ENCODE results near the gene CDH5. TPM values are rescaled to one million over a fixed set of nuclear protein-coding genes. Genes with fewer than 3 reads are reported as not detected.

The CDH5 gene
- total and polyA plus RNA-seq, 2 of the 4 experiments (the other 2 are of a cell fraction): not detected

- Histone ChIP-seq H3K4ac (ENCODE audit: low read depth, low read length) (no peak overlapping the region), H3K18ac (ENCODE audit: low read depth, low read length) (no peak overlapping the region), H4K91ac (ENCODE audit: insufficient read depth, low read depth, low read length) (no peak overlapping the region), H2BK15ac (ENCODE audit: low read depth, low read length) (no peak overlapping the region), H3K4me3 (ENCODE audit: insufficient read depth, low read depth, low read length) (no peak overlapping the region), H3K4me2 (ENCODE audit: low read depth, low read length) (no peak overlapping the region), H4K5ac (ENCODE audit: low read depth, low read length) (no peak overlapping the region), H2AK9ac (replicated peaks; ENCODE audit: low read depth, low read length, poor library complexity) (no peak overlapping the region), H3K27ac (ENCODE audit: insufficient read depth, low read length) (no peak overlapping the region), H3K56ac (ENCODE audit: extremely low read depth, insufficient read depth, low read length) (no peak overlapping the region), H2BK120ac (ENCODE audit: low read depth, low read length) (no peak overlapping the region), H2AFZ (replicated peaks; ENCODE audit: low read length, poor library complexity) (no peak overlapping the region), H3K23ac (ENCODE audit: low read depth, low read length) (no peak overlapping the region), H4K20me1 (ENCODE audit: insufficient read depth, low read length) (no peaks in the 10 kb centered on the region), H2BK20ac (ENCODE audit: low read depth, low read length) (no peak overlapping the region), H2AK5ac (ENCODE audit: low read depth, low read length) (0 out of 2 replicates have a peak overlapping the region, but pooled peaks have one; percentile 56), H3K79me1 (ENCODE audit: low read depth in 1 of 2, low read length in 2 of 2) (no peaks in the 10 kb centered on the region), H2BK5ac (ENCODE audit: low read depth, low read length, poor library complexity, severe bottlenecking) (no peak overlapping the region), H3K27me3 (ENCODE audit: control insufficient read depth, insufficient read depth, low read length) (peaks cover 8% of the 10 kb centered on the region; the same call in 1 of the 2 replicates), H3K36me3 (ENCODE audit: control insufficient read depth, insufficient read depth, low read length) (no peaks in the 10 kb centered on the region), H3K9me1 (ENCODE audit: insufficient read depth, low read length) (peaks cover 5% of the 10 kb centered on the region), H3K9me3 (ENCODE audit: control insufficient read depth, insufficient read depth, low read length) (no peaks in the 10 kb centered on the region), H3K4me1 (ENCODE audit: control insufficient read depth, insufficient read depth, low read length) (peaks cover 10% of the 10 kb centered on the region), H4K8ac (ENCODE audit: low read depth in 2 of 2, low read length in 2 of 2) (no peak overlapping the region), H3K9ac (ENCODE audit: low read depth, low read length) (no peak overlapping the region), H3K14ac (replicated peaks; ENCODE audit: low read depth, low read length) (no peak overlapping the region)
- TF ChIP-seq NFE2L2 (IDR thresholded peaks at IDR 0.05; ENCODE audit: low read depth, low read length): no peak
- no peak for TF ChIP-seq POLR2A (IDR thresholded peaks at IDR 0.05; ENCODE audit: low read depth, low read length)
- TF ChIP-seq USF2 (IDR thresholded peaks at IDR 0.05; ENCODE audit: low read depth, low read length): no peak
- TF ChIP-seq FOS (IDR thresholded peaks at IDR 0.05; ENCODE audit: low read depth, low read length): no peak
- TF ChIP-seq RCOR1 (IDR thresholded peaks at IDR 0.05; ENCODE audit: insufficient replicate concordance, low read length): no peak
- TF ChIP-seq RFX5 (IDR thresholded peaks at IDR 0.05; ENCODE audit: low read depth, low read length): no peak
- TF ChIP-seq MXI1 (IDR thresholded peaks at IDR 0.05; ENCODE audit: borderline replicate concordance, low read depth, low read length): no peak
- TF ChIP-seq MAZ (IDR thresholded peaks at IDR 0.05; ENCODE audit: borderline replicate concordance, low read depth, low read length): no peak
- TF ChIP-seq ELK1 (IDR thresholded peaks at IDR 0.05; ENCODE audit: borderline replicate concordance, low read depth, low read length): no peak
- TF ChIP-seq RAD21 (IDR thresholded peaks at IDR 0.05; ENCODE audit: low read length): no peak
- TF ChIP-seq MAFK (IDR thresholded peaks at IDR 0.05; ENCODE audit: low read depth, low read length): no peak
- TF ChIP-seq, protein P1, sequence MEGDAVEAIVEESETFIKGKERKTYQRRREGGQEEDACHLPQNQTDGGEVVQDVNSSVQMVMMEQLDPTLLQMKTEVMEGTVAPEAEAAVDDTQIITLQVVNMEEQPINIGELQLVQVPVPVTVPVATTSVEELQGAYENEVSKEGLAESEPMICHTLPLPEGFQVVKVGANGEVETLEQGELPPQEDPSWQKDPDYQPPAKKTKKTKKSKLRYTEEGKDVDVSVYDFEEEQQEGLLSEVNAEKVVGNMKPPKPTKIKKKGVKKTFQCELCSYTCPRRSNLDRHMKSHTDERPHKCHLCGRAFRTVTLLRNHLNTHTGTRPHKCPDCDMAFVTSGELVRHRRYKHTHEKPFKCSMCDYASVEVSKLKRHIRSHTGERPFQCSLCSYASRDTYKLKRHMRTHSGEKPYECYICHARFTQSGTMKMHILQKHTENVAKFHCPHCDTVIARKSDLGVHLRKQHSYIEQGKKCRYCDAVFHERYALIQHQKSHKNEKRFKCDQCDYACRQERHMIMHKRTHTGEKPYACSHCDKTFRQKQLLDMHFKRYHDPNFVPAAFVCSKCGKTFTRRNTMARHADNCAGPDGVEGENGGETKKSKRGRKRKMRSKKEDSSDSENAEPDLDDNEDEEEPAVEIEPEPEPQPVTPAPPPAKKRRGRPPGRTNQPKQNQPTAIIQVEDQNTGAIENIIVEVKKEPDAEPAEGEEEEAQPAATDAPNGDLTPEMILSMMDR (conservative IDR thresholded peaks at IDR 0.05; ENCODE audit: low read depth, low read length): no peak
- TF ChIP-seq SMC3 (IDR thresholded peaks at IDR 0.05; ENCODE audit: low read depth, low read length): no peak
- no peak for TF ChIP-seq CHD1 (IDR thresholded peaks at IDR 0.05; ENCODE audit: low read depth, low read length)
- no peak for TF ChIP-seq CEBPB (IDR thresholded peaks at IDR 0.05; ENCODE audit: low read depth, low read length)
- no peak for TF ChIP-seq BHLHE40 (IDR thresholded peaks at IDR 0.05; ENCODE audit: low read depth, low read length)
- ATAC-seq (ENCODE audit: low read depth) (no peak), DNase-seq (no peak)
- ChIA-PET CTCF (no interaction called here), POLR2A (ENCODE audit: unreplicated experiment) (no interaction called here)
- intact Hi-C loops (cut with micrococcal nuclease) (no loop called here), in situ Hi-C loops (cut with MboI; ENCODE audit: low sequenced_read_pairs) (no loop called here), dilution Hi-C loops (cut with HindIII; ENCODE audit: low sequenced_read_pairs, unreplicated experiment) (no loop called here)
- no TSS peak for BruUV-seq (replicated peaks)
- 48% methylated on average over 3 of the region's 3 CpGs; no CpG with 5 or more reads in 1 of the 2 experiments for WGBS, 2 experiments (ENCODE audit: extremely low coverage in 2 of 2, insufficient read length in 1 of 2)
Measured at GRCh38 chr16:66380421-66380820, 13.9 kb downstream of the CDH5 start.

Measured in IMR-90 (cell line).